IPS-18c (cell line): ENCODE data around the gene MMP15.
"Not testable (repeated sequence)": the region's sequence is repeated elsewhere in the genome, so short reads cannot be mapped to it uniquely, and the experiment has no call there.

Experiments used
- H3K4me3 ChIP-seq: 2 replicates; pipeline ENCODE4 v1.7.0; 2013; ENCODE audit warnings: low read depth, mild to moderate bottlenecking, low read length, moderate library complexity; ENCODE audit not compliant: insufficient read depth
- H3K9me3 ChIP-seq: one replicate; pipeline ENCODE4 v1.6.1; 2013; ENCODE audit warnings: mild to moderate bottlenecking, low read length, moderate library complexity; ENCODE audit not compliant: control insufficient read depth, insufficient read depth

MMP15 gene

DNA sequence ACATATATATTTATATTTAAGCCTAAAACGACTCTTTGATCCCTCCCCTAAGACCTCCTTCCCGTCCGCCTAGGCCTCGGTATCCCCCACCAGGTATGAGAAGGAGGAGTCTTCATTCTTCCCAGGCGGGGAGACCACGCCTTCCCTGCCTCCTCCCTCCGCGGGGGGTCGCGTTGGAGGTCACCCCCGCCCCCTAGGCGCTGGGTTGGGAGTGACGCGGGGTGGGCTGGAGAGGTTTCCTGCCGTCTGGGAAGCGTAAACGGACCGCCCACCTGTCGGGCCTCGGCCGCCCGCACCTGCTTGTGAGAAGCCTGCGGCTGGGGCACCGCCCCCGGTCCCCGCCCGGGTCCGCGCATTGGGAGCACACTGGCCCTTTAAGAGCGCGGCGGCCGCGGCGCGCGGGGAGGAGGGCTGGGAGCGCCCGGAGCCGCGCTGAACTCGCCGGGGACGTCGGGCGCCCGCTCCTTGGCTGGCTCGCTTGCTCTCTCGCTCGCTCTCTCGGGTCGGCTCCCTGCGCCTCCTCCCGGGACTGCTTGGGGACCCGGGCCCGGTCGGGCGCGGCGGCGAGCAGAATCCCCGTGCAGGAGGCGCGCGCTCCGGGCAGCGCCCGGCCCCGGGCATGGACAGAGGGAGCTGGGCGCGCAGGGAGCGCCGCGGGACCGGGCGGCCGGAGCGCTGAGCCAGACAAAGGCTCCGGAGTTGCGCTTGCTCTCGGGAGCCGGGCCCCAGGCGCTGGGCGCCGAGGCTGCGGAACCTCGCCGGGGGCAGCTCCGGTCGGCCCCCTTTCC, at the start of gene MMP15:
Gene MMP15 (plus strand): TSS at position 404 of the 788 bp plus-strand sequence. CDS start 597 bp downstream, outside the sequence.
- H3K4me3 ChIP-seq, result peak within 1 kb of the TSS; percentile 92
- no peaks in the 10 kb centered on the region for H3K9me3 ChIP-seq

DNA sequence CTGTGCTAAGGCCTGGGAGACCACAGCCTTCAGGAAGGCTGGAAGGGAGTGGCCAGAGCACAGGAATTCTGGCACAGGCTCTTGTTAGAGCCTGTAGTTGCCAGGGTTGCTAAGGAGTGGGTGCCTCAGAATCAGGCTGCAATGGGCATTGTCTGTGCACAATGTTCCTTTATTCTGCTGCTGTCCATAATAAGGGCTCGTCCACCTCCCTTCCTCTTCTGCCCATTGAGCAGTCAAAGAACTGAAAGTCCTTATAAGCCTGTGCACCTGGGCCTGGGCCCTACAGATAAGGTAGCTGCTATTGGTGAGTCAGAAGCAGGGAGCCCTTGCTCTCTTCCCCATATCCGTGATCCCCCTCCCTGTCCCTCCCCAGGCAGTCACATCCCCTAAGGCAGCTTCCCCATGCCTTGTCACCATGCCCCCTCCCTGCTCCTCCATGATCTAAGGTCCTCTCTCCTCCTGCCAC, 49.2 kb upstream of the MMP15 start:
- H3K4me3 ChIP-seq, result no peak overlapping the region
- no peaks in the 10 kb centered on the region for H3K9me3 ChIP-seq

GRCh38 chr16:57977418-57978069, 48.0 kb upstream of the MMP15 start:
- H3K9me3 ChIP-seq, result no peaks in the 10 kb centered on the region

GRCh38 chr16:57978070-57978465, 47.5 kb upstream of the MMP15 start:
- H3K4me3 ChIP-seq, H3K9me3 ChIP-seq: not testable (repeated sequence)

More at GRCh38 chr16:57977418-57978069, 48.0 kb upstream of the MMP15 start:
- no peak overlapping the region for H3K4me3 ChIP-seq

- H3K9me3 ChIP-seq, result no peaks in the 10 kb centered on the region
- no peak overlapping the region for H3K4me3 ChIP-seq
Observed at GRCh38 chr16:57979006-57979585, 46.5 kb upstream of the MMP15 start.

DNA sequence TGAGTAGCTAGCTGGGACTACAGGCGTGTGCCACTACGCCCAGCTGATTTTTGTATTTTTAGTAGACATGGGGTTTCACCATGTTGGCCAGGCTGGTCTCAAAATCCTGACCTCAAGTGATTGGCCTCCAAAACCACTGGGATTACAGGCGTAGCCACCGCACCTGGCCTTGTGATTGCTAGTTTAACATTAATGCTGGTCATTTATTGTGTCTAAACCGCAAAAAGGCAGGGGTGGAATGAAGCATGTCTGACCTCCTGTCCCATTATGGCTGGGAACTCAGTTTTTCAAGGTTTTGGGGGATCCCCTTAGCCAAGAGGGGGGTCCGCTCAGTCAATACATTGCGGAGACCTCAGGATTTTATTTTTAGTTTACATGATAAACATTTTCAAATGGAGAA, 43.9 kb upstream of the MMP15 start:
- Histone ChIP-seq H3K9me3 (no peaks in the 10 kb centered on the region), H3K4me3 (no peak overlapping the region)

- Histone ChIP-seq H3K4me3 (no peak overlapping the region), H3K9me3 (no peaks in the 10 kb centered on the region)
Observed at GRCh38 chr16:57982385-57982784, 43.2 kb upstream of the MMP15 start.

DNA sequence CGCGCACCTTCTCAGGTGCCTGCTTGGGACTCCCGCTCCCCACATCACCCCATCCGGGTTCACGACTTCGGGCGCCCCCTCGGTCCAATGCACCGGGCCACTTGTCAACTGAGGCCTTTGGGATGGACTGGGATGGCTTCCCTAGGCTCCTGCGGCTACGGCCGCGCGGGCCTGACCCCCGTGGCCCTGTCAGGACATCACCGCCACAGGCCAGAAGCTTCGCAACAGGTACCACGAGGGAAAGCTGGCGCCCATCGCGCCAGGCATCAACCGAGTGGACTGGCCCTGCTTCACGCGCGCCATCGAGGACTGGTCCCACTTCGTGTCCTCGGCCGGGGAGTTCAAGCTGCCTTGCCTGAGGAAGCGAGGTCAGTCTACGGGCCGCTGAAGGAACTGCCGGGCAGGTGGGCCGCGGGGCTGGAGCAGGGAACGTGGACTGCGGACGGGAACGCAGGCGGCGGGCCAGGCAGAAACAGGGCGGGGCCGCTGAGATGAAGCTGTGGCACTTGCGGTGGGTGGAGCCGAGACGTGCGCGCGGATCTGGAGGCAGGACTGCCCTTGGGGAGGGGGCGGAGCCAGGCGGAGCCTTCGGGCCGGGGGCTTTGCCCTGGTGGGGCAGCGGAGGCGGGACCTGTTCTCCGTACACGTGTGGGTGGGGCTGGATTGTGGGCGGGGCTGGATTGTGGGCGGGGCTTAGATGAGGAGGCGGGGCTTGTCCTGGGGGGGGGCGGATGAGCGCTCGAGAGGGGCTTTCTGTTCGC, 40.9 kb upstream of the MMP15 start:
- Histone ChIP-seq H3K9me3 (no peaks in the 10 kb centered on the region), H3K4me3 (peak overlapping the region; percentile 61)

- Histone ChIP-seq H3K4me3 (peak overlapping the region; percentile 61), H3K9me3 (no peaks in the 10 kb centered on the region)
Observed at GRCh38 chr16:57985204-57986181, 40.1 kb upstream of the MMP15 start.

- Histone ChIP-seq H3K9me3 (no peaks in the 10 kb centered on the region), H3K4me3 (no peak overlapping the region)
Observed at GRCh38 chr16:57986196-57986595, 39.4 kb upstream of the MMP15 start.

DNA sequence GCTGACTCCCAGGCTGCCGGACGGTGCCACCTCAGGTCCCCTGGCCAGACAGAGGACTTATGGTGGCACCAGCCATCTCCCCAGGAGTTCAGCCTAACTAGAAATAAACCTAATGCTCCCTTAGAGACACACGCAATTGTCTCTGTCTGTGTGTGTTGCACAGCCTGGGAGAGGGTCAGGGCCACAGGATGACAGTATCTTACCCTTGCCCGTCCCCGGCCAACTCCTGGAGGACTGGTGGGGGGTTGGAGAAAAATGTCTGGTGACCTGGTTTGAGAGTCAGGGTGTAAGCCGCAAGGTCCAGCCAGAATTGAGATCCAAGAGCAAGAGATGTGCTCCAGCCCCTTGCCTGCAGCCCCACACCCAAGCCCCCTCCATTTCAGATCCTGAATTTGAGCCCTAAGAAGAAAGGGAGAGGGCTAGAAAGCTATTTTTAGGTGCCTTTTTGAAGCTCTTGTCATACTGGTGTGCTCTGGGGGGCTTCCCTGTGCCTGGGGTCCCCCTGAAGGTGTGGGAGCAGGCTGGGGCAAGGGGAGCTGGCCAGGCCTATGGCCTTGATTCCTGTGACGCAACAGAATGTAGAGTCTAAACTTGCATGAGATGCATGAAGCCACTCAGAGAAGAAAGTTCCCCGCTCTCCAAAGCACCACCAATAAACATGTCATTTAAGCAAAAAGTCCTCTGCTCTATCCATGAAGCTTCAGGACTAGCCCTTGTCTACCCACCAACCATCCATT, 37.9 kb upstream of the MMP15 start:
- Histone ChIP-seq H3K4me3 (no peak overlapping the region), H3K9me3 (no peaks in the 10 kb centered on the region)

DNA sequence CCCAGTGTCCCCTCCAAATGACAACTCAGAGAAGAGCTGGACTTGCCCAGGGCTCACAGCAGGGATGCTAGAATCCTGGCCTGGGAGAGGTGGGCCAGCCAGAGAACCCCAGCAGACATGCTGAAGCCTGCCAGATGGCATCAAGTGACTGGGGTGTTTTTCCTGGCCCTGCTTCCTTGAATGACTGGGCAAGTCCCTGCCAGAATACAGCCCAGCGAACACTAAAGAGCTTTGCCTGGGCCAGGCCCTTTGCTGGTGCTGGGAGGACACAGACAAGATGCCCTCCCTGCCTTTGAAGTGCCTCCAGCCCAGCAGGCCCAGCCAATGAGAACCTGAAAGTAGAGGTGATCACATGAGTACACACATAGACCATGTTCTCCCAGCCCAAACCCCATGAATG, 36.6 kb upstream of the MMP15 start:
- no peak overlapping the region for H3K4me3 ChIP-seq
- no peaks in the 10 kb centered on the region for H3K9me3 ChIP-seq

DNA sequence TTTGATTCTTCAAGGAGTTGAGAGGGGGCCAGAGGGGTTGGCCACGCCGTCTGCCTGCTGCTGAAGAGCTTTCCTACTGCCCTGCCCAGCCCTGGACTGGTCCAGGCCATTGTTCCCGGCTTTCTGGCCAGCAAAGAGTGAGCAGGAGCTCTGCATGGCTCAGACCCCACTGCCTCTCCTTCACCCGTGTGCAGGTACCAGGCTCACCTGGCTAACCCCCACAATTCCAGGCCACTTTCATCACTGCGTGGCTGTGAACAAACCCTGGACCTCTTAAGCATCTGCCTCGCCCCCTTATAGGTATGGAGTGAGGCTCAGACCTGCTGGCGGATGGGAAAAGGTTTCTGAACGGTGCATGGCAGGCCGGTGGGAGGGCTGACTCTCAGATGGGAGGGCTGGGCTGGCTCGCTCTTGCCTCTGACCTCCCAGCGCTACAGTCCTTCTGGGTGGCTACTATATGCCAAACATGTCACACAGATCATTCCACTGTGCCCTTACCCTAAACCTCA, 33.9 kb upstream of the MMP15 start:
- Histone ChIP-seq H3K4me3 (no peak overlapping the region), H3K9me3 (no peaks in the 10 kb centered on the region)

- H3K4me3 ChIP-seq, result no peak overlapping the region
Observed at GRCh38 chr16:57992084-57992483, 33.5 kb upstream of the MMP15 start.

DNA sequence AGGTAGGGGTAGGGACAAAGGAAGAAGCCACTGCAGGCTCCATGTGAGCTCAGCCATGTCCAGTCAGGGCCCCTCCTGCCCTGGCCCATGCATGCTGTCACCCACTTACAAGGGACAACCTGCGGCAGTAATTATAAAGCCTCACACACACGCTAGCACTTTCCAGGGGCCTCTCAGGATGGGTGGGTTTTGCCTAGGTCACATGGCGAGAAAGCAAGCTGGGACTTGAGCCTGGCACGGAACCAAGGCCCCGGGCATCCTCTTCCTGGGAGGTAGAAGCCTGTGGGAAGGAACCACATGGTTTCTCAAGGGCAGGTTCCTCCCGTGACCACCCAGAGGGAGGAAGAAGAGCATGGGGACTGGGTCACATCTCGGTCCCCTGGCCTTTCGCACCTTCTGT, 32.1 kb upstream of the MMP15 start:
- H3K4me3 ChIP-seq, result no peak overlapping the region
- H3K9me3 ChIP-seq, result no peaks in the 10 kb centered on the region

More at GRCh38 chr16:57992084-57992483, 33.5 kb upstream of the MMP15 start:
- H3K9me3 ChIP-seq, result no peaks in the 10 kb centered on the region

- Histone ChIP-seq H3K9me3 (no peaks in the 10 kb centered on the region), H3K4me3 (no peak overlapping the region)
Observed at GRCh38 chr16:57993897-57994296, 31.7 kb upstream of the MMP15 start.
